Astrocyte (in vitro differentiated cells and primary cell): Measurements from ENCODE around the gene ZMAT2.
"Not testable (repeated sequence)": the region's sequence is repeated elsewhere in the genome, so short reads cannot be mapped to it uniquely, and the experiment has no call there.

Experiments used
- CTCF ChIP-seq: IDR thresholded peaks from 2 replicates; pipeline ENCODE4 v1.5.1; 2011; ENCODE audit warnings: low read depth, mild to moderate bottlenecking, inconsistent platforms, low read length, moderate library complexity; ENCODE audit not compliant: insufficient read depth
- EZH2 ChIP-seq: IDR thresholded peaks from 2 replicates; pipeline ENCODE4 v1.6.1; 2012; ENCODE audit warnings: mild to moderate bottlenecking, low read length, inconsistent platforms; ENCODE audit not compliant: insufficient read depth

GRCh38 chr5:140720738-140721137 lies 20.5 kb downstream of the ZMAT2 start:
- TF ChIP-seq CTCF, EZH2: not testable (repeated sequence)
